Measurements from ENCODE around the gene ACAA1.

GRCh38 chr3:38171622-38172021, 34.7 kb upstream of the ACAA1 start:
- TF ChIP-seq EZH2 (IDR thresholded peaks at IDR 0.05; ENCODE audit: low read depth) = no peak
- TF ChIP-seq CTCF (conservative IDR thresholded peaks at IDR 0.05) = no peak
